IgD-negative memory B cell (primary cell): ENCODE data around the gene ZDHHC14. TPM values are rescaled to one million over a fixed set of nuclear protein-coding genes. Genes with fewer than 3 reads are reported as not detected.
"Not testable (repeated sequence)": the region's sequence is repeated elsewhere in the genome, so short reads cannot be mapped to it uniquely, and the experiment has no call there.

ENCODE experiments used
- H3K27ac Mint-ChIP-seq, 3 donors: one replicate each; pipeline ENCODE4 v1.8.0; 2020 to 2022; ENCODE audit warnings: mild to moderate bottlenecking in 3 of 3, mixed read lengths in 3 of 3, moderate library complexity in 1 of 3
- H3K27me3 Mint-ChIP-seq: one replicate; pipeline ENCODE4 v1.8.0; 2021; ENCODE audit warnings: mixed read lengths
- H3K36me3 Mint-ChIP-seq: one replicate; pipeline ENCODE4 v1.8.0; 2020; ENCODE audit warnings: mild to moderate bottlenecking, mixed read lengths
- H3K4me1 Mint-ChIP-seq, 3 donors: one replicate each; pipeline ENCODE4 v1.8.0; 2020 to 2022; ENCODE audit warnings: mixed read lengths in 3 of 3, mild to moderate bottlenecking in 1 of 3
- H3K4me3 Mint-ChIP-seq, 4 donors: one replicate each; pipeline ENCODE4 v1.8.0; 2020 to 2022; ENCODE audit warnings: mild to moderate bottlenecking in 4 of 4, mixed read lengths in 4 of 4, moderate library complexity in 3 of 4
- H3K9me3 Mint-ChIP-seq, 3 donors: one replicate each; pipeline ENCODE4 v1.8.0; 2020 to 2021; ENCODE audit warnings: mixed read lengths in 3 of 3, mild to moderate bottlenecking in 1 of 3
- polyA plus RNA-seq: library from polyadenylated mRNA; unstranded; fragments of 300-500 nt; fragmentation: Illumina TruSeq; gene quantifications from one replicate; pipeline ENCODE4 v1.2.3, GENCODE V29; 2021

The ZDHHC14 gene
- polyA plus RNA-seq, 1 donor from 2014 or later = 13.5 TPM

- Mint-ChIP-seq H3K27ac (peak overlapping the region in 1 of 3 donors; percentile 48), H3K27me3 (no peaks in the 10 kb centered on the region), H3K36me3 (peaks cover 8% of the 10 kb centered on the region), H3K4me3 (peak overlapping the region in 1 of 4 donors; percentile 12), H3K9me3 (peaks cover 7 to 12% (median 10%) of the 10 kb centered on the region in 3 donors), H3K4me1 (peaks cover 23 to 35% (median 33%) of the 10 kb centered on the region in 3 donors)
Observed at GRCh38 chr6:157586088-157586414, 205.1 kb downstream of the ZDHHC14 start.

- no peak overlapping the region for H3K4me3 Mint-ChIP-seq
- no peaks in the 10 kb centered on the region for H3K27me3 Mint-ChIP-seq
Observed at GRCh38 chr6:157586476-157587126, 205.6 kb downstream of the ZDHHC14 start.

GRCh38 chr6:157587127-157587926, 206.3 kb downstream of the ZDHHC14 start:
- peaks cover 23 to 43% (median 31%) of the 10 kb centered on the region in 3 donors for H3K4me1 Mint-ChIP-seq
- peaks cover 9 to 15% (median 10%) of the 10 kb centered on the region in 3 donors for H3K9me3 Mint-ChIP-seq
- H3K4me3 Mint-ChIP-seq = peak overlapping the region in 1 of 4 donors; percentile 10
- H3K27me3 Mint-ChIP-seq = no peaks in the 10 kb centered on the region
- H3K27ac Mint-ChIP-seq = no peak overlapping the region
- H3K36me3 Mint-ChIP-seq = peaks cover 13% of the 10 kb centered on the region

More at GRCh38 chr6:157586476-157587126, 205.6 kb downstream of the ZDHHC14 start:
- Mint-ChIP-seq H3K27ac (peak overlapping the region in 1 of 3 donors; percentile 48), H3K36me3 (peaks cover 11% of the 10 kb centered on the region), H3K9me3 (peaks cover 7 to 17% (median 13%) of the 10 kb centered on the region in 3 donors), H3K4me1 (peaks cover 22 to 39% (median 33%) of the 10 kb centered on the region in 3 donors)

- not testable (repeated sequence) for H3K27ac Mint-ChIP-seq, H3K4me3 Mint-ChIP-seq, H3K27me3 Mint-ChIP-seq
- peaks cover 8 to 12% (median 9%) of the 10 kb centered on the region in 3 donors for H3K9me3 Mint-ChIP-seq
- H3K36me3 Mint-ChIP-seq = peaks cover 21% of the 10 kb centered on the region
- peaks cover 21 to 34% (median 31%) of the 10 kb centered on the region in 3 donors for H3K4me1 Mint-ChIP-seq
Observed at GRCh38 chr6:157590654-157591053, 209.7 kb downstream of the ZDHHC14 start.

GRCh38 chr6:157592541-157592940, 211.6 kb downstream of the ZDHHC14 start:
- no peaks in the 10 kb centered on the region for H3K27me3 Mint-ChIP-seq
- H3K4me1 Mint-ChIP-seq = peaks cover 25 to 42% (median 31%) of the 10 kb centered on the region in 3 donors
- H3K36me3 Mint-ChIP-seq = peaks cover 21% of the 10 kb centered on the region
- H3K9me3 Mint-ChIP-seq = peaks cover 8 to 12% (median 9%) of the 10 kb centered on the region in 3 donors
- peak overlapping the region in 2 of 4 donors; percentile 34 to 51 for H3K4me3 Mint-ChIP-seq
- H3K27ac Mint-ChIP-seq = no peak overlapping the region

- H3K9me3 Mint-ChIP-seq = peaks cover 8 to 12% (median 9%) of the 10 kb centered on the region in 3 donors
- H3K36me3 Mint-ChIP-seq = peaks cover 23% of the 10 kb centered on the region
- H3K4me1 Mint-ChIP-seq = peaks cover 29 to 46% (median 34%) of the 10 kb centered on the region in 3 donors
- H3K4me3 Mint-ChIP-seq = peak overlapping the region in 3 of 4 donors; percentile 21 to 87 (median 75)
- no peak overlapping the region for H3K27ac Mint-ChIP-seq
- no peaks in the 10 kb centered on the region for H3K27me3 Mint-ChIP-seq
Observed at GRCh38 chr6:157592980-157593379, 212.0 kb downstream of the ZDHHC14 start.

GRCh38 chr6:157593596-157593995, 212.6 kb downstream of the ZDHHC14 start:
- Mint-ChIP-seq H3K36me3 (peaks cover 26% of the 10 kb centered on the region), H3K9me3 (peaks cover 8 to 12% (median 9%) of the 10 kb centered on the region in 3 donors), H3K4me3 (peak overlapping the region in 2 of 4 donors; percentile 17 to 75), H3K27me3 (no peaks in the 10 kb centered on the region), H3K27ac (peak overlapping the region in 1 of 3 donors; percentile 14), H3K4me1 (peaks cover 34 to 50% (median 37%) of the 10 kb centered on the region in 3 donors)

- Mint-ChIP-seq H3K27ac (peak overlapping the region in 2 of 3 donors; percentile 7 to 29), H3K4me1 (peaks cover 37 to 57% (median 42%) of the 10 kb centered on the region in 3 donors), H3K4me3 (peak overlapping the region in 1 of 4 donors; percentile 1), H3K9me3 (peaks cover 8 to 12% (median 8%) of the 10 kb centered on the region in 3 donors), H3K27me3 (no peaks in the 10 kb centered on the region), H3K36me3 (peaks cover 26% of the 10 kb centered on the region)
Observed at GRCh38 chr6:157594292-157594691, 213.3 kb downstream of the ZDHHC14 start.

- Mint-ChIP-seq H3K4me3 (peak overlapping the region; percentile 46 to 81 (median 62)), H3K27me3 (no peaks in the 10 kb centered on the region), H3K4me1 (peaks cover 46 to 61% (median 52%) of the 10 kb centered on the region in 3 donors), H3K36me3 (peaks cover 24% of the 10 kb centered on the region), H3K27ac (peak overlapping the region in 1 of 3 donors; percentile 80), H3K9me3 (peaks cover 2 to 7% (median 4%) of the 10 kb centered on the region in 3 donors)
Observed at GRCh38 chr6:157595768-157596167, 214.8 kb downstream of the ZDHHC14 start.

GRCh38 chr6:157596461-157596860, 215.5 kb downstream of the ZDHHC14 start:
- H3K27ac Mint-ChIP-seq = peak overlapping the region in 1 of 3 donors; percentile 80
- H3K36me3 Mint-ChIP-seq = peaks cover 22% of the 10 kb centered on the region
- H3K4me1 Mint-ChIP-seq = peaks cover 44 to 56% (median 48%) of the 10 kb centered on the region in 3 donors
- no peaks in the 10 kb centered on the region for H3K27me3 Mint-ChIP-seq
- H3K4me3 Mint-ChIP-seq = peak overlapping the region in 2 of 4 donors; percentile 55 to 59
- H3K9me3 Mint-ChIP-seq = peaks cover 0 to 2% (median 2%) of the 10 kb centered on the region in 3 donors

- Mint-ChIP-seq H3K27ac (peak overlapping the region in 1 of 3 donors; percentile 47), H3K4me1 (peaks cover 43 to 58% (median 45%) of the 10 kb centered on the region in 3 donors), H3K36me3 (peaks cover 24% of the 10 kb centered on the region), H3K27me3 (no peaks in the 10 kb centered on the region), H3K4me3 (peak overlapping the region in 1 of 4 donors; percentile 5), H3K9me3 (peaks cover 0 to 2% (median 0%) of the 10 kb centered on the region in 3 donors)
Observed at GRCh38 chr6:157596886-157597285, 215.9 kb downstream of the ZDHHC14 start.

GRCh38 chr6:157597461-157598312, 216.7 kb downstream of the ZDHHC14 start:
- peaks cover 21% of the 10 kb centered on the region for H3K36me3 Mint-ChIP-seq
- peak overlapping the region in 3 of 4 donors; percentile 62 to 90 (median 84) for H3K4me3 Mint-ChIP-seq
- H3K9me3 Mint-ChIP-seq = no peaks in the 10 kb centered on the region
- peak overlapping the region; percentile 47 to 96 (median 68) for H3K27ac Mint-ChIP-seq
- peaks cover 43 to 59% (median 45%) of the 10 kb centered on the region in 3 donors for H3K4me1 Mint-ChIP-seq
- H3K27me3 Mint-ChIP-seq = no peaks in the 10 kb centered on the region

- Mint-ChIP-seq H3K4me1 (peaks cover 47 to 61% (median 52%) of the 10 kb centered on the region in 3 donors), H3K27me3 (no peaks in the 10 kb centered on the region), H3K36me3 (peaks cover 20% of the 10 kb centered on the region), H3K27ac (peak overlapping the region; percentile 87 to 96 (median 92)), H3K4me3 (peak overlapping the region; percentile 69 to 91 (median 80)), H3K9me3 (no peaks in the 10 kb centered on the region)
Observed at GRCh38 chr6:157599191-157599590, 218.2 kb downstream of the ZDHHC14 start.

GRCh38 chr6:157600807-157601206, 219.8 kb downstream of the ZDHHC14 start:
- H3K9me3 Mint-ChIP-seq = no peaks in the 10 kb centered on the region
- H3K4me1 Mint-ChIP-seq = peaks cover 47 to 53% (median 49%) of the 10 kb centered on the region in 3 donors
- H3K36me3 Mint-ChIP-seq = peaks cover 18% of the 10 kb centered on the region
- no peak overlapping the region for H3K4me3 Mint-ChIP-seq
- no peaks in the 10 kb centered on the region for H3K27me3 Mint-ChIP-seq
- H3K27ac Mint-ChIP-seq = no peak overlapping the region
